ENCODE results near the gene SCN4B. TPM values are rescaled to one million over a fixed set of nuclear protein-coding genes. Genes with fewer than 3 reads are reported as not detected.

The SCN4B gene
- total RNA-seq, 1 experiment from 2014 or later, result 1.6 TPM

GRCh38 chr11:118170882-118171268, 18.3 kb upstream of the SCN4B start:
- TF ChIP-seq CTCF (conservative IDR thresholded peaks at IDR 0.05), result no peak
- H3K4me1 Mint-ChIP-seq, result peaks cover 39 to 51% of the 10 kb centered on the region in 2 experiments
- Histone ChIP-seq H3K18ac (ENCODE audit: insufficient read length, low read depth, low read length) (no peak overlapping the region), H3K9ac (ENCODE audit: extremely low read depth, insufficient read length, low read length) (no peak overlapping the region), H3K79me1 (ENCODE audit: insufficient read depth, low read depth, low read length, poor library complexity, severe bottlenecking) (no peaks in the 10 kb centered on the region), H2BK15ac (ENCODE audit: low read depth, low read length) (no peak overlapping the region), H3K27ac (ENCODE audit: insufficient read length, low read depth, low read length) (no peak overlapping the region), H2BK120ac (ENCODE audit: low read depth, low read length, poor library complexity, severe bottlenecking) (no peak overlapping the region), H3K27me3 (ENCODE audit: insufficient read depth, low read length) (peaks cover 33% of the 10 kb centered on the region; the same call in 1 of the 2 replicates), H3T11ph (ENCODE audit: low read length) (no peak overlapping the region), H4K91ac (ENCODE audit: insufficient read length, low read depth, low read length) (no peak overlapping the region), H4K8ac (replicated peaks; ENCODE audit: insufficient read length, low read depth, low read length) (no peak overlapping the region), H4K5ac (ENCODE audit: insufficient read length, low read depth, low read length) (no peak overlapping the region), H3K14ac (ENCODE audit: insufficient read depth, low read length) (no peak overlapping the region), H3K79me2 (ENCODE audit: insufficient read depth, low read length) (no peaks in the 10 kb centered on the region), H3K56ac (ENCODE audit: insufficient read length, low read depth, low read length) (no peak overlapping the region), H2BK20ac (ENCODE audit: low read depth, low read length, poor library complexity, severe bottlenecking) (no peak overlapping the region), H2BK12ac (ENCODE audit: insufficient read length, low read depth, low read length) (no peak overlapping the region), H3K9me3 (ENCODE audit: control insufficient read depth, low read depth, low read length) (no peaks in the 10 kb centered on the region), H2AFZ (ENCODE audit: low read length) (no peak overlapping the region), H2AK5ac (ENCODE audit: insufficient read length, low read length) (no peak overlapping the region), H2BK5ac (ENCODE audit: insufficient read length, low read length) (no peak overlapping the region), H3K4ac (ENCODE audit: low read depth, low read length) (no peak overlapping the region), H4K20me1 (ENCODE audit: control insufficient read depth, insufficient read depth, insufficient read length) (no peaks in the 10 kb centered on the region), H3K23ac (ENCODE audit: insufficient read length, low read depth, low read length) (no peak overlapping the region), H3K4me1 (ENCODE audit: insufficient read depth, low read length) (peaks cover 6% of the 10 kb centered on the region; the same call in 1 of the 2 replicates), H3K4me2 (ENCODE audit: insufficient read depth, insufficient read length, low read length) (peak overlapping the region; percentile 58), H3K23me2 (ENCODE audit: insufficient read length, low read depth, low read length, poor library complexity, severe bottlenecking) (peaks cover 8% of the 10 kb centered on the region)
- H3K27me3 Mint-ChIP-seq (ENCODE audit: low read depth), result peaks cover 99% of the 10 kb centered on the region
- DNase-seq, result no peak
- WGBS (ENCODE audit: extremely low coverage, insufficient read length, low lambda C conversion rate), result no CpG with 5 or more reads among the region's 8 CpGs
- peak overlapping the region; percentile 54 to 76 for H3K4me3 Mint-ChIP-seq
- no peaks in the 10 kb centered on the region for H3K36me3 Mint-ChIP-seq (ENCODE audit: insufficient read depth in 1 of 3, low read depth in 3 of 3)
- H3K9me3 Mint-ChIP-seq, result no peaks in the 10 kb centered on the region
- H3K27ac Mint-ChIP-seq, result no peak overlapping the region
